NK-92 (cell line): ENCODE results near the gene ATF7.

Experiments used
- DNase-seq: peaks from one replicate; lab custom pipeline; 2025; ENCODE audit not compliant: unreplicated experiment; lab: John Stamatoyannopoulos, UW

The ATF7 gene

DNA sequence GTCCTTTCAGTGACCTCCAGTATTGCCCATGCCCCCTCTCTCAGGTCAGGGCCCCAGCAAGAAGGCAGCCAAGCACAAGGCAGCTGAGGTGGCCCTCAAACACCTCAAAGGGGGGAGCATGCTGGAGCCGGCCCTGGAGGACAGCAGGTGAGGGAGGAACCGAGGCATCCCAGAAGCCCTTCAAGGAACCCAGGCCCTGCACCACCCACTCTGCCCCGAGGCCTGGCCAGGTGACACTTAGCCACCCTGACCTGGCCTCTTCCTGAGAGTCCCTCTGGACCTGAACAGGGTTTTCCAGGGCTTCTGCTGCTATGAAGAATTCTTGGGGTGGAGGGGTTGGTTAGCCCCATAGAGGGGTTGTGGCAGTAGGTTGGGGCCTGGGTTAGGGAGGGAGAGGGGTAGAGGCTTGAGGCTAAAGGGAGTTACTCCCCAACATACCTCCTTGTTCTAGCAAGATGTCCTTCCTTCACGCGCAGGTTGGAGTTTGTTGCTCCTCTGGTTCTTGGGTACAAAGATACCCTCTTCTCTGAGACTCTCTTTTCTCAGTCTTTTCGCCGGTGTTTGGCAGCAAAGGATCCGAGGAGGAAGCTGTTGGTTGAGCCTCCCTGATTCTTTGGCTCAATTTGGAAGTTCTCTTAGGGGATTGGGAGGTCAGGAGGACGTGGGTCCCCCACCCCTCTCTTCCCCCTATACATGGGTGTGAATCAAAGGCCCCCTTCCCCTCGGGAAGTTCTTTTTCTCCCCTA, 123.0 kb downstream of the ATF7 start:
- no peak for DNase-seq

DNA sequence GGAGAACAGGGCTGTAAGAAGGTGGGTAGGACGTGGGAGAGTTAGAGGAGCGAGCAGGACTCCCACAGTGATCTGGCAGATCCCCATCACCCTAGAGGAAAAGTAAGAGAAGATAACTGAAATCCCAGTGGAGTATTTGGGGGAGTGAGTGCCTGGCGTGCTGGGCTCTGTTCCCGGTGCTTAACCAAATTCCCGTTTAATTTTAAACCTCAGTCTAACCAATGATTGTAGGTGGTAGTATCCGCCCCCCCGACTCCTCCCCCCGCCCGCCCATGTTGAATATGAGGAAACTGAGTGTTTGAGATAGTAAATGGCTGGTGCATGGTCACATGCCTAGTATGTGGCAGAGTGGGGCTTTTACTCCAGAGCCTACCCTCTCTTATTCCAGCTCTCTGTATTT, 123.9 kb downstream of the ATF7 start:
- DNase-seq: no peak

DNA sequence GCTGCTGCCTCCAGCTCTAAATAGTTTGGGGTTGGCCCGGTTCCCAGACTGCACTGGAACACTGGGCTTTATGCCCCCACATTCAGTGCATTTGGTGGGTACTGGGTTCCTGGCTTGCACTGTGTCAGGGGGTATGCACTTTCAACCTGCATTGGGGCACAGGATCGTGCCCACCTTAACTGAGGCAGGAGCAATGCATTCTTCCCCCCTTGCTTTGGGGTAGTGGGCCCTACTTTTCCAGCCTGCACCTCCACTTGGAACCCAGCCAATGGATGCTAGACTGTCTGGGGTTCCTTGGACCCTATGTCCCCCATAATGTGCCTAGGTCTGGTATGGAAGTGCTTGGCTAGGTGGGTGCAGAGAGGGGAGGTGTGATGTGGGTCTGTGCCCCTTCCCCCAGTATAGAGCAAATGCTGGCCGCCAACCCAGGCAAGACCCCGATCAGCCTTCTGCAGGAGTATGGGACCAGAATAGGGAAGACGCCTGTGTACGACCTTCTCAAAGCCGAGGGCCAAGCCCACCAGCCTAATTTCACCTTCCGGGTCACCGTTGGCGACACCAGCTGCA, 124.5 kb downstream of the ATF7 start:
- DNase-seq: no peak

DNA sequence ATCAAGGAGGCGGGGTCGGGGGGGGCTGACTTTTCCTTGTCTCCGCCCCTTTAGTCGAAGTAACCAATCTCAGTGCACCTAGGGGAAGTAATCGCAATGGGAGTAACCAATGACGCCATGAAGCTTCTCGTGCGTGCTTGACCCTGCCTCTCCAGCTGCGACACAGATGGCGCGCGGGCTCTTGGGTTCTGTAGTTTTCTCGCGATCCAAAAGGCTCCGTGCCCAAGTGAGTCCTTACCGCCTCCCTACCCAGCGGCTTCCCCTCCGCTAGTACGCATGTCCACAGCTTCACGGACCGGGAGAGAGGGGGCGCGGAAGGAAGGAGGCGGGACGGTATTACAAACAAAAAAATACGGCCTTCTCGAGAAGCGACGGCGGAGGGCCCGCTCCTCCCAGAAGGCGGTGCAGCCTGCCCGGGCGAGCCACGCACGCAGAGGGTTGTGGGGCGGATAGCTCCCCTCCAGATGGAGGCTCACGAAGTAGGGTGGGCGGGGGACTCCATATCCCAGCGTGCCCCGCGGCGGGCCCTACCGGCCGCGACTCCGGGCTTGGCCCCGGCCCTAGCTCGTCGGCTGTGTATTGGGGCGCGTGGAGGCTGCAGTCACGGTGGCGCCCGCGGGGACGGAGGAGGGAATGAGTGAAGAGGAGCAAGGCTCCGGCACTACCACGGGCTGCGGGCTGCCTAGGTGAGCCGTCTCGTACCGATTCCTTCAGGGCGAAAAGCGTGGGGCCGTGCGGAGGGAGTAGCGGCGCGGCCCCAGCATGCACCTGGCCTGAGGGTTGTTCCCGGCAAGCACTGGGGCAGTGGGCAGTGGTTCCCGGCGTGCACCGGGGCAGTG, 125.2 kb downstream of the ATF7 start, which contains the start of gene TARBP2:
TARBP2 (plus strand) TSS at position 508 of the 839 bp plus-strand sequence; CDS start at position 634, 126 bp downstream.
- DNase-seq: peak; percentile 93

DNA sequence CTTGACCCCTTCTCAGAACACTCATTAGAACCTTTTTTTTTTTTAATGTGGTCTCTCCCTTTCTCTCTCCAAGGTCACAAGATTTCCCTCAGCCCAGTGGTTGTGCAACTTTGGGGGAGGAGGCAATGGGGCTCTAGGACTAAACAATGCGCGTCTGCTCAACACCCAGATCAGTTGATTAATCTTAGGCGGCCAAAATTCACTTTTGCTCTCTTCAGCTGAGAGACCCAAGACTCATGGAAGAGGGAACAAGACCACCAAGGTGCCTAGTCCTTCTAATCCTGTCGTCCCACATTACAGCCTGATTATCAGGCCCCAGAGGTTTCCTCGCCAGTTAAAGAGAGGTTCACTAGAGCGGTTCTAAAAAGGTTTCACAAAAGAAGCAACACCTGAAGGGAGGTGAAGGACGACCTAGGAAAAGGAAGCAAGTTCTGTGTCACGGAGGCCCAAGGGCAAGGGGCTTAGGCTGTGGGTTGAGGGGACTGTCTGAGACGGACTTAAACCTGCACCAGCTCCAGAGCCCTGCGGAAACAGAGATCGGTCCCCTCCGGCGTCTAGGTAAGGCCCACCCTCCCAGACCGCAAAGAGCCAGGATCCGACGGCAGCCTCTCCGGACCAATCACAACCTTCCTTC, 125.9 kb downstream of the ATF7 start:
- DNase-seq: no peak

DNA sequence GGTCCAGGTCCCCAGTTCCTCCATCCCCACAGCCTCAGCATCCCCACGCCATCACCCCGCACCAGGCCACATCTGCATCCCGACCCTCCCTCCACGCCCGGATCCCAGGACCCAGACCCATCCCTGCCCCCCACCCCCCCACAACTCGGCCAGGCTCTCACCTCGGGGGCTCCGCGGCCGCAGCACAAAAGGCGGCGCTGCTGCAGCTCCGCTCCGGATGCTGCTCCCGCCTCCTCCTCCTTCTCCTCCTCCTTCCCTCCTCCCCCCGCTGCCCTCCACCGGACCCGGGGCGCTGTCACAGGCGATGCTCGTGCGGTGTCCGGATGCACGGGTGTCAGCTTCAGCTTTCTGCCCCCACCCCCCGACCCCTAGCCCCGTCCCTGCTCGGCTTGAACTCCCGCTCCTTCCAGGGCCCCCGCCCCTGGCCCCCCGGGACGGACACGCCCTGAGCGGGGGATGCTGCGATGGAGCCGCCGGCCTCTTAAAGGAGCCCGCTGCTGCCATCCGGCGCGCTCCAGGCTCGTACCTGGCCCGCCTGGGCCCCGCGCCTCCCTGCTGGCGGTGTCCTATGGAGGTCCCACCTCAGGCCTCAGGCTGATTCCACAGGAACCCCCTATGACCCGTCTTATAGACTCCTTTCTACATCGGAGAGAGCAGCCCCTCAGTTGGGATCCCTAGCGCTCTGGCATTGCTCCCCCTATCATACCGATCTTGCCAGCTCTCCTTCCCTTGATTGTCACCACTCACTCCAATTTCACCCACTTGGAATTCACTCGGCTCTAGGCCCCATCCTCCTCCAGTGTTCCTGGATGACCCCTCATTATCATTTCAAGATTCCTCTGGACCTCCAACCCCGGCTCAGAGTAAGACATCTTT, 126.7 kb downstream of the ATF7 start, which contains the start of gene MAP3K12:
MAP3K12 (minus strand) TSS at position 193 of the 876 bp plus-strand sequence. CDS start 12,067 bp downstream, outside the sequence.
- no peak for DNase-seq

DNA sequence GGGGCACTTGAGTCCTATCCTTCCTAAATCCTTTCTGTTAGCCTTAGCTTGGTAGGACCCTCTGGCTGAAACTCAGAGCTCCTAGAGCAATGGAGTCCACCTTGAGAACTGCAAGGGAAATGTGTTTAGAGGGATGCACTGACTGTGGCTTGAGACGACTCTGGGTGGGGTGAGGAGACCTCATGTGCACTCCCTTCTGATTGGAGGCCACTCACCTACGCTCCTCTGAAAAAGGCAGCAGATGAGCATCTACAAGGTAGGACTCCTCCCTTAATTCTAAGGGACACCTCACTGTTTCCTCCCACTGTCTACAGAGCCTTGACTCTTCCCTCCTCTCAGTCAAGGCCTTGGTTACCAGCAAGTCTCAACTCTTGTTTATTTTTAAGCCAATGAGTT, 127.9 kb downstream of the ATF7 start:
- DNase-seq: no peak

DNA sequence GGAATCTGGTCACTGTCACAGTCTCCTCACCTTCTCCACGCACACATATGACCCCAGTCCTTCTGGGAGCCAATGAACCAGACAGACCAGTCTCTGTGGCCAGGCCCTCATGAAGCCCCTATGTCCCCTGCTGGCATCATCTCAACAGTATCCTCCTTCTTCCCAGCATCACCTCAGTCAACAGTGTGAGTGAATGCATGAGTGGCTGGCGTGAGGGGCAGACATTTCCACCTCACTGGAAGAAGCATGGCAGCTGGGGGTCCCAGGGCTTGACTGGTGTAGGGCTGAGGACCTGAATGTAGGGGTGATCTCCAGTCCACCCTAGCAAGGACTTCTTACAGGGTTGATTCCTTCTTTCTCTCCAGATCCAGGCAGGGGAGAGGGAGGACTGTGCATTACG, 128.7 kb downstream of the ATF7 start:
- no peak for DNase-seq

DNA sequence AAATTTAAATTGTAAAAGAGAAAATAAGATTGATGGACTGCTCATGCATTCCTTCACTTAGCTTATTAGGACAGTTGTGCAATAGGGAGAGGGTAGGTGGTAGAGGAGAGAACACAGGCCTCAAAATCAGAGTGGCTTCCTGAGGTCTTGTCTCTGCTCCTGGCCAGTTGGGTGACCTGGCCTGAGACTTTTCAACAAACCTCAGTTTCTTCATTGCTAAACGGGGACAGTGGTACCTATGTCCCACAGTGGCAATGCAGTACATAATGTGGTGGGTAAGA, 129.5 kb downstream of the ATF7 start:
- no peak for DNase-seq

DNA sequence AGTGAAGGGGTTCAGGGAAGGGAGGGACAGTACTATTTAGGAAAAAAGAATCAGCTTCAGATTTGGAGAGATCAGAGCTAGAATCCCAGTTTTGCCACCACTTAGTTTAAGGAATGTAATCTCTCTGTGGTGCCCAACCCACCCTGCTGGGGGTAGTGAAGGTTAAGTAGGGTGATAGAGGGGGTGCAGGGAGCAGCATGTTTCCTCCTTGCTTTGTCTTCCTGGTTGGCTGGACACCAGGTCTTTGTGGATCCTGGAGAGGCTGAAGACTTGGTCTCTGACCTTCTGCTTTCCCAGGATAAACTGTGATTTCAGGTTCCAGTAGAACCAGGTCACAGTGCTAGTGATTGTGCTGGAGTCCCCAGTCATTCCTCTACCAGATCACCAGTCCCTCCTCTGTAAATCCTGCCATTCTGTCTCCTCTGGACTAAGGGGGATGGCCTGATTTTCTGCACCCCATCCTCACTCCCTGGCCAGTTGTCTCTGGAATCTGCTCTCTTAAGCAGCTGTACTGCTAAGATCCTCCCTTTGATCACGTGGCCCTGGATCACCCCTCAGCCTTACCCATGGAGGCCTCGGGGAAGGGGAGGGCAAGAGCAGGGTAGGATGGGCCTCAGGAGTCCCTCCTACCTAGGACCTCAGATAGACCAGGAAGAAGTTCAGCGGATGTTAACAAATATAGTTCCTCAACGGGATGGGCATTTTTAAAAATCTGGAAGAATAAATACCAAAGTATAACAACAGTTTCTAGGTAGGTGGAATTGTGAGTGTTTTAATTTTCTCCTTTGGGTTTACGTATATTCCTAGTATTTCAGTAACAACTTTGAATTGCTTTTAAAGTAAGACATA, 130.1 kb downstream of the ATF7 start:
- DNase-seq: no peak

DNA sequence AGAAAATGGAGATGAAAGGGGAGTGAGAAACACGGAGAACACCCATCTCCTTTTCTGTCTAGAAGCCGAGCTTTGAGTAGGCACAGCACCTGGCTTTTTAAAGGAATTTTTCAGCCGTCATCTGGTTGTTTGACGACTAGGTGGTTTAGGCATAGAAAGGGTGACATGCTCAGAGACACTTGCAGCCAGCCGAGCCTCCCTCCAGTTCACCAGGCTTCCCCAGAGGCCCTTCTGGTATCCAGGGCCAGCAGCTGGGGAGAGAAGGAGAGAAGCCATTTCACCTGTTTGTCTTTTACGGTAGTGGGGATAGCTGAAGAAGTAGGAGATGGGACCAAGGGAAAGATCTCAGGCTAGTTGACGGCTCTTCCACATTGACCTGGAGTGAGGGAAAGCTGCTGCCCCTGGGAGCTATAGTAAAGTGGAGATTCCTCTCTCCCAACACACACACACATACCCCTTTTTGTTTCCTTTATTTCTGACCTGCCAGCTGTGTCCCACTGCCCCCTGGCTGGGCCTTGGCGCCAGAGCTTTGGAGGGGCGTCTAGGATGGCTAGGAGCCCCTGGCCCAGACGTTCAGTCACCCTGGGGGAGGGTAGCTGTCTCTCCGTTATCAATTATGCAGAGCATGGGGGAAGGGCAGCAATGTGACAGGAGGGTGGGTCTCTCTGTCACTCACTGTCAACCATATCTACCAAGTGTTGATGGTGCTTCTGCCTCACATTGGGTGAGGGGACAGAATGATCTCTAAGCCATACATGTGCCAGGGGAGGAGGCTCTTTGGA, 132.4 kb downstream of the ATF7 start:
- no peak for DNase-seq

DNA sequence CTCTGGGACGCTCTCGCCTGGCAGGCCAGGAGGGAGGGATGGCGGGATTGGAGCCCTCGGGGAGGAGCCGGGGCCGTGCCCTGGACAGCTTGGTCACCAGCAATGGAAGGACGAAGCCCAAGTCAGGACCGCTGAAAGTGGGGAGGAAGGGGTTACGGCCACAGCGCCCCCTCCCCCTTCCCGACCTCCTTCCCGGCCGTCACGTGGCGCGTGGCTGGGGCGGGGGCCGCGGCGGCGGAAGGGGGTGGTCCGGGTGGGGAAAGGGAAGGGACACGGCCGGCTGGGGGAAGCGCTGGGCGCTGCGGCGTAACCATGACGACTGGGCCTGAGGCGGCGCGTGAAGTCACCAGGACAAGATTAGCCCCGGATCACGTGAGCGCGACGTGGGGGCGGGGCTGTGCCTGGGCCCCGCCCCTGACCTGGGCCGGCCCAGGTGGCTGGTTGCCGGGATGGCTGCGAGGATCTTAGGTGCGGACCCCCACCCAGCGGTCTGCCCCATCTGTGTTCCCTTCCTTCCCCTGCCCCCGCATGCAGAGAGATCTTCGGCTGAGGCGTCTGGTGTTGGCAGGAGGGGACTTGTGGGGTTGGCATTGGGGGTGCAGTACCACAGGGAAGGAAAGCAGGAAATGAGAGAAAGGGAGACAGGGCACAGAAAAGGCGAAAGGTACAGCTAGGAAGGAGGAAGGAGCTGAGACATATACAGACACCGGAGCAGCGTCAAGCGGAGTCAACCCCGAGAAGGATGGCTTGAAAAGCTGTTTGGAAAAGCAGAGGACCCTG, 133.2 kb downstream of the ATF7 start:
- DNase-seq: no peak

DNA sequence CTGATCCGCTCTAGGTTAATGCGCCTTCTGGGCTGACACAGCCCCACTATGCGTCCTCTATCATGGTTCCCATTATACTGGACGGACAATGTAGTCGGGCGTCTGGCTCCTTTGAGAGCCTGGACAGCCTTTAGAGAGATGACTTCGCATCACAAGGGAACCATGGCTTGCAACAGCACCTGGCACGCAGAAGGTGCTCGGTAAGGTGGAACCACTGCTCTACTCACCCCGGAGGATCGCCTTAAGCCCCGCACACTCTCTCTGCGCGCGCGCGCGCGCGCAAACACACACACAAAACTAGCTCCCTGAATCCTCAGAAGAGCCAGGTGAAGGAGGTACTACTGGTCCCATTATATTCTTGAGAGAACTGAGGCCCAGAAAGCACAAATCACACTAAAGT, 134.0 kb downstream of the ATF7 start:
- DNase-seq: no peak

DNA sequence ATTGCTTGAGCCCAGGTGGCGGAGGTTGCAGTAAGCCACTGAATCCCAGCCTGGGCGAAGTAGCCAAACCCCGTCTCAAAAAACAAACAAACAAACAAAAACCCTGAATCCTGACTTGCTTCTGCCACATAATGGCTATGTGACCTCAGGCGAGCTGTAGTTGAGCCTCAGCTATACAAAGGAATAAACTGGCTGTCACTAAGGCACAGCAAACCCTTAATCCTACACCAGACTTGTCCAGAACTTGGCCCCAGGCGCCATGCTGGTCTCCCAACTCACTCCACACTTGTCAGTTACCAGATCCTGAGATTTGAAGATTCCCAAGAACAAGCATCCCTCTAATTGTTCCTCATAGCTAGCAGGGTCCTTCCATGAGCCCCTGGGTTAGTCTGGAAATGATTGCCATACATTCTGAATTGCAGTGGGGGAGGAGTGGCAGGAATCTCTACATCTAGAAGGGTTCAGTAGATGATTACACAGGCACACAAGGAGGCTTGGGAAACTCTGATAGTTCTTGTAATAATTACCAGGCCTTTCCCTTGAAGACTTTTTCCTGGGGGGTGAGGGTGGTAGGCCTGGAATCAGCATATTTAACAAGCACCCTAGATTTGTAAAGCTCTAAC, 136.8 kb downstream of the ATF7 start:
- DNase-seq: no peak

DNA sequence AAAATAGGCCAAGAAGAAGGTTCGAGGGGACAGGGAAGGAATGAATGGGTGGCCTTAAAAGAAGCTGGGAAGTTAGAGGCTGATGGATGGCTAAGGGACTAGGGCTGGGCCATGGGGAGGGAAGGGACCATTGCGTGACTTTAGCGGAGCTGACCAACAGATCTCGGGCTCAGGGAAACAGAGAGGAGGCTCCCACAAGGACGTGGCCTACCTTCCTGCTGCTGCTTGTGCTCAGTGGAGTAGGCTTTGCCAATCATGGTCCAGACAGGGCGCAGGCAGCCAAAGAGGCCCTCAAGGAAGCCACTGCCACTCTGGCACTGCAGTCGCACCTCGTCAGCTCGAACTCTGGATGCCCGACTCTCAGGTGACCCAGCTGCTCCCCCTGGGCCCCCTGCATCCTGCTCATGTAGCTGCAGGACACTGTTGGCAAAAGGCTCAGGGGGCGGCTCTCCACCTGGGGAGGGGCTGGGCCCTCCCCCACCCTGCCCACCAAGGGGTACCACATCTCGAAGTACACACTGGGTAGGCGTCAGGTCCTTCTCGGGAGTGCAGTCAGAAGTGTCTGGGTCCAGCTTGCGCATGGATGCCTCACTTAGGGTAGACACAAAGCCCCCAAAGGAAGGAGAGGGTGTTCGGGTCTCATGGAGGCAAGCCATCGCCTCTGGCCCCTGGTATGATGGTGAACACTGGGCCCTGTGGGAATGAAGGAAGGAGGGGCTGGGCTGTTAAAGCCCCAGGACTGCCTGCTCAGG, 139.3 kb downstream of the ATF7 start:
- DNase-seq: no peak

DNA sequence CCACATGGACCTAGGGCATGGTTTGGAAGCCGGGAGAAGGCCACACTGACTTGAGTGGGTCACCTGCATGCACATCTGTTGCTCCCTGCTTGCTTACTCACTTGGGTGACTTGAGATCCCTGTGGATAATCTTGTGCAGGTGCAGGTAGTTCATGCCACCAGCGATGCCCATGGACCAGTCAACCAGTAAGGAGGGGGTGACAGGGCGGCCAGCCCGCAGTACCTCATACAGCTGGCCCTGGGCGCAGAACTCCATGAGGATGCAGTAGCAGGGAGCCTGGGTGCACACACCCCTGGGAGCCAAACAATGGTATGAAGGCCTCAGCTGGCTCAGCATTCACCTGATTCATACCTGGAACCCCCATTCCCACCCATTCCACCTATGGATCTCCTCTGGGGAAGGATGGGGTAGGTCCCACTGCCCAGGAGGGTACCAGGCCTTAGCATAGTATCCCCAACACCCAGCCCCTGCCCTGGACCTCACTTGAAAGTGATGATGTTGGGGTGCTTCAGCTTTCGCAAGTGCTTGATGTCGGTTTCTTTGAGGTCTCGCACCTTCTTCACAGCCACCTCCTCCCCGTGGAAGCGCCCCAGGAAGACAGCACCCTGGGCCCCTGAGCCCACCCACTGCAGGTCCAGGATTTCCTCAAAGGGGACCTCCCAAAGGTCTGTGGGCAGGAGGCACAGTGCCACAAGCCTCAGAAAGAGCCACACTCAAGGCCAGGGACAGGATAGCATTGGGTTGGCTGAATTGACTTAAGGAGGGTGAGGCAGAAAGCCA, 140.0 kb downstream of the ATF7 start:
- DNase-seq: no peak
